DMS79 (cell line): ENCODE results near the gene YBX2.
A peak's percentile ranks its signal among the peaks of the same experiment; 100 is the strongest.

Experiments
- DNase-seq: peaks from one replicate; lab custom pipeline; 2025; lab: John Stamatoyannopoulos, UW

Gene YBX2

DNA sequence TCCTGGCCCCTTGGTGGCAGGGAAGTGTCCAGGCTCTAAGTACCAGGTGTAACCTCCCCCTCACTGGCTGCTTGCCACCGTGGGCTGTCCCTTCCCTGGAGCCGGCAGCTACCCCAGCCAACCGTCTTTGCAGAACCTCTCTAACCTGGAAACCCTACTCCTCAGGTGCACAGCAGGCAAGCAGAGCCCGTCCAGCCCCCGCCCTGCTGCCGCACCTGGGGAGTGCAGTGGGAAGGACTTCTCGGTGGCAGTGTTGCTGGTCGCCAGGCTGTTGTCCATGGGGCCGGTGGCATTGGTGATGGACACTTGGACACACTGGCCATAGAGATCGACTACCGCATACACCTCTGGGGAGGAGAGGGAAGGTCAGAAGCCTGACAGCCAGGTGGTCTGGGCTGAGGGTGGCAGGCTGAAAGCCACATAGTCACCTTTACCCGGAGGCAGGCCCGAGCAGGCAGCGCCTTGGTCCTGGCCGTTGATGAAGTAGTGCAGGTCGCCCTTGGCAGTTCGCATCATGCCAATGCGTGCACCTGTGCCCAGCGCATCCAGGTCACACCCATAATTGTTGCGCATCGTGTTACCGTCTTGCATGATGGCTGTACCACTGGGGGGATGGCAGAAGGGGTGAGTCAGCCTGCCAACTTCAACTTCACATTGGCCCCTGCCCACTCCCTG is 28.2 kb upstream of the YBX2 start:
- no peak for DNase-seq

DNA sequence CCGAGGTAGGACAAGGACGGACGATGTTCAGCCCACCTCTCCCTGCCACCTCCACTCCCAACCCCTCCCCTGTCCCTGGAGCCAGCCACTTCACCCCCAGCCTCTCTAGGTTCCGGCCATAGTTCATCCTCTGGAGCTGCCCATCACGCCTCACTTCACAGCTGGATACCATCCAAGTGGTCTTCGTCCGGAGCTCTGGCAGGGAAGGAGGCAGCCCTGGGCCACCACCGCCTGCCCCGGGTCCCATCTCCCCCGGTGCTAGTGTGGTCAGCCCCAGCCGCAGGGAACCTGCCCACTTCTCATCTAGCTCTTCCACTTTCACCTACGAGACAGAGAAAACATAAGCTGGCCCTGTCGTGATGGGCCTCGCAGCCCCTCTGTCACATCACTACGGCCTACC is 27.0 kb upstream of the YBX2 start:
- DNase-seq = no peak

DNA sequence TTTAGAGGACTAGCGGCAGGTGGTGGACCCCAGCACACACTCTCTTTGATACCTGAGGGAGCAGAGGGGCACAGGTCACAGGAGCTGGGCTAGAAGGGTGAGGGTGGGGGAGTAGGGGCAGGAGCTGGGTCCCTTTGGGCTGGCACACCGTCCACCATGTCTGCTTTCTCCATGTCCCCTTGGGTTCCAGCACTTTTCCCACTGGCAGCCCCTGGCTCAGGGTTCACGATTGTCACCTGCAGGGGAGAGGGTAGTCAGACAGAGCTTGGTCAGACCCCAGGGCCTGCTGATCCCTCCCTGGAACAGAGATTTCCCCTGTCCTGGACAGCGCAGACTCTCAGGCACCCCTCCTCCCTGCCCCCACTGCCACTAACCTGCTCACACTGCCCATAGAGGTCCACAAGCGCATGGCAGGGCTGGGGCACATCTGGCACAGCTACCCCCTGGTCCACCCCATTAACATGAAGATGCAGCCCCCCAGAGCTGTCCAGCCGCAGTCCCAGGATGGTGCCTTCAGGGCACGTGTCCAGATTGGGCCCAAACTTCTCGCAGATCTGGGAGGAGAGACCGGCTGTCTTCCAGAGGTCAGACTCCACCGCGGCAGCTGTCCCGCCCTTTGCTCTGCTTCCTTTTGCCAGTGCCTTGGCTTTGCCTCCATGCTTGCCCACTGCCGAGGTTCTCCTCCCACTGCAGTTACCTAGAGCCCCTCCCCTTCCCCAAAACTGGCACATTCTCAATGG is 23.9 kb upstream of the YBX2 start:
- DNase-seq = no peak

DNA sequence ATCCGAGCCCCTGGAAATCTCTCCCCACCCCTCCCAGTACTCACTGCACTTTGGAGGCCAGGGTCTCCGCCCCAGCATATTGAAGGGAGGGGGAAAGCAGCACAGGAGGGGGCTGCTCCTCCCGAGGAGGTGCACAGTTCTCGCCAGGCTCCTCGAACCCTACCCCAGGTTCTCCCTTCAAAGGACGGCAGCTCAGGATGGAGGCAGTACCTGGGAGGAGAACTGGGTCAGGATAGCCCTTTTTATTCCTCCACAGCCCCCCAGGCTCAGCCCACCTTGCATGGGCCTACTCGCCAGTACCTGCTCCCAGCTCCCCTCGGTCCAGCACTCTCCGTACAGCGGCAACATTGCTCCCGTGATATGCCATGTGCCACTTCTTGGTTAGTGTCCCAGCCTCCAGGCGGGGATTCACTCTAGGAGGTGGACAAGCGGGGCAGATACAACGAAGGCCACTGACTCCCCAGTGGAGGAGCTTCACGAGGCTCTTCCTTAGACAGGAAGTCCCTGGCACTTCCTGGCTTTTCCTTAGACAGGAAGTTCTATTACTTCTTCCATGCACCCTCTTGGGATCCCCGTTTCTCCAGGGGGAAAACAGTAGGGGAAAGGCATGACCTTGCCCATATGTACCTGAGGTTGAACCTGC is 22.8 kb upstream of the YBX2 start:
- no peak for DNase-seq

DNA sequence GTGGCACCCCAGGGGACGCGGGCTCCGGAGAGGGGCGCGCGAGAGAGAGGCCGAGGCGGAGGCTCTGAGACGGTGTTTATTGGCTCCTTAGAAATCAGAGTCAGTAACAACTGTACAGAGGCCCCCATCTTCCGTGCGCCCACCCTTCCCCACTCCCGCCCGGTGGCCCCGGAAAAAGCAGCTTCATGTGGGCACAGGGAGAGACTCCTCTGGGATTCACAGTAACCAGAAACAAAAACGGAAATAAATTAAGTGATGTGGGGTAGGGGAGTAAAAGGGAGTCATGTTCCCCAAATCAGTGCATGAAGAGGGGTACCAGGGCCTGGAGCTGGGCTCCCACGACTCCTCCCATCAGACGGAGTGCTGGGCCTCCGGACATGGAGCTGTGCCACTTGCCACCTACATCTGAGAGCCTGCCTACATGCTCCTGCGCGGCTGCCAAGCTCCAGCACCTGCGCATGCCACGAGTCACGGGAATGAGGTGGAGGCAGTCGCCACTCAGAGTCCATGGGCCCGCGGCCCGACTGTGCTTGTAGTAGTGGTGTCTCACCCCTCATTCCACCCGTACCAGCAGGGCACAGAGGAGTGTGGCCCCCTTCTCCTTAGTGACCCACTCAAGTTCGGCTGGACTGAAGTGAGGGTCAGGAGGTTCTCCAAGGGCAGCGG is 21.3 kb upstream of the YBX2 start:
- DNase-seq = peak; percentile 1

DNA sequence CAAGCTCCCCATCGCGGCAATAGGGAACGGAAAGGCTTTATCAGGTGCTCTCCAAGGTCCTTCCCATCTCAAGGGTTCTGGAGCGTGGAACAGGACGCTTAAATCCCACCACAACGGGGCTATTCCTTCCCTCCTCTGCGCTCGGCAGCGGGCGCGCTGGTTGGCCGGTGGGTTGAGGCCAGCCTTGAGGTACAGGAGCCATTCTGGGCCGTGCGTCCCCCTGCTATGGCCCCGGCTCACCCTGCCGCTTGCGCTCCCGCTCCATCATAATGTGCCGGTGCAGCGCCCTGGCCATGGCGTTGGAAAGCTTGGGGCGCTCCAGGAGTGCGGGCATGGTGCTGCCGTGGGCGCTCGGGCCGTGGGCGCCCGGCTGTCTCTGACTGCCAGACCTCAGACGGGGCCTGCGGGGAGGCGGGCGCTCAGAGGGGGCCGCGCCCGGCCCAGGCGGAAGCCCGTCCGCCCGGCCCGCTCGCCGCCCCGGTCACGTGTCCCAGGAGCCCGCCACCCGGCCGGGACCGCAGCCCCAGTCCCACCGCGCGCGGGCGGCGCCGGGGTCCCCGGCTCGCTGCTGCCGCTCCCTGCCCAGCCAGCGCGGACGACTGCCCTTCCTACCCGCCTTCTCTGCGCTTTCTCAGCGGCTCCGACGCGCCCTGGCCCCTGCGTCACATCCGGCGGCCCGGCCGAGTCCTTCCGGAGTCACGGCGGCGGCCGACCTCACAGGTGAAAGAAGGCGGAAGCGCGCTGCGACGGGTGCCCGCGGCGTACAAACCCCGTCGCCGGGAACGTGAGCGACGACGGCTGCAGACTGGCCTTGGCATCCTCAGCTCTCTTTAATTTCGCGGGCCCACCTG is 20.5 kb upstream of the YBX2 start, which contains the start of gene GPS2:
Gene GPS2 (minus strand): TSS at position 642 of the 851 bp plus-strand sequence. CDS start 308 bp downstream, at position 334.
- DNase-seq = peak; percentile 77

DNA sequence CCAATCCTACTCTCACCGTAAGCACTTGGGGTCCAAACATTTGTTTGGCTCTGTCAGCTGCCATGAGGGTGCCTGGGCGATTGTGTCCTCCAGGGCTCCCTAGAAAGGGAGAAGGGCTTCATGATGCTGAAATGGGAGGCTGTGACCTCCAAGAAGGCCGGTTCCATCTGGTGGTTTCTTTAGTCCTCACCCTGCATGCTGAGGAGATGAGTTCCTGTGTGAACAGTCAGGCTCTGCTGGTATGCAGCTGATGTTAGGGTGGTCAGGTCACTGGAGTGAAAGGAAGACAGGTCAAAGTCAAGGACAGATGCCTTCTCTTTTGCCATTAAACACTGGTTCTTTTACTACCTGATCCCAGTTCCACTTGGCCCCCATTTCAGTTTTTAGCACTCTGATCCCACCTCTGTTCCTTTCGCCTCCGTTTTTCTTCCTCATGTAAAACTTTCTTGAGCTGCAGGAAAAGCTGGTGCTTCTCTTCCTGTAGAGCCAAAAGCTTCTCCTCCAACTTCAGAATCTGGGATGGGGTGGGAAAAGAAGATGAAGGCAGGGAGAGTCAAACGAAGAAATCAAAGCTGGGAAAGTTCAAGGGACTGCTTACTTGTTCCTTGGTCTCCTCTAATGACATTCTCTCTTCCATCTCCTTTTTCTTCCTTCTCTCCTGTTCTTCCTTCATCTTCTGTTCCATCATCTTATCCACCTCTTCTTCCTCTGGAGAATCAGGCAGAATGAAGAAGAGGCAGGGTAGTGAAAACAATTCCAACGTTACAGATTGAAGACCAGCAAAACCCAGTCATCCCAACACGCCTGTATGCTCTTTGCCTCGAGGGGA is 19.7 kb upstream of the YBX2 start:
- no peak for DNase-seq

DNA sequence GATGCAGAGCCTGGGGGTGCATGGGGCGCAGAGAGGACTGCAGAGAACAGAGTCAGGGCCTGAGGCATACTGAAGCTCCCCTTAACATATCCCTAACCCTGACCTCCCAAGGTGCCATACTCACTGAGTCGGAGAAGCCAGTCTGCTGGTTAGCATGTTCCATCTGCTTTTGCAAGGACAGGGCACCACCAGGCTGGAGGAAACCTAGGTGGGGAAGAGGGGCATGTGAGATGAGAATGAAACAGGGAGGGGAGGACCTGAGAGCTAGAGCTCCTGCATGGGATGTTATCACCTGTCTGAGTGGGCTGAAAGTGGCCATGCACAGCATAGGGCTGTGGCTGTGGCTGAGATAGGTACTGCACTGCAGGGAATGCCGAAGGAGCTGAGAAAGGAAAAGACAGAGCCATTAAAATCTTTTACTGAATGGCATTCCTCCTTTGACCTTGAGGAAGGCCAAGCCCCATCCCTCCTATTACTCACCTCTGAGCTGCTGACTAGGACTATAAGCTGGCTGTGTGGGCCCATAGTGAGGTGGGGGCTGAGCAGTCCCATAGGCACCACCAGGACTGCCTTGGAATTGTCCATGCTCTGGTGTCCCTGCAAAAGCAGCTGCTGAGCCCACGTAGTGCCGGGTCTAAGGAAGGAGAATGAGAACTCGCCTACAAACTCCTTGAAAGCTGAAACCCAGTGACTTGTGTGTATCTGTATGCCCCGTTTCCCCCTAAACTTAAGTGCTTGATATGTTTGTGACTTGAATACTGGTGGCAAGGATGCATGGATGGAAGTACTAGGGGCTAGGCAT is 18.9 kb upstream of the YBX2 start:
- DNase-seq = no peak

DNA sequence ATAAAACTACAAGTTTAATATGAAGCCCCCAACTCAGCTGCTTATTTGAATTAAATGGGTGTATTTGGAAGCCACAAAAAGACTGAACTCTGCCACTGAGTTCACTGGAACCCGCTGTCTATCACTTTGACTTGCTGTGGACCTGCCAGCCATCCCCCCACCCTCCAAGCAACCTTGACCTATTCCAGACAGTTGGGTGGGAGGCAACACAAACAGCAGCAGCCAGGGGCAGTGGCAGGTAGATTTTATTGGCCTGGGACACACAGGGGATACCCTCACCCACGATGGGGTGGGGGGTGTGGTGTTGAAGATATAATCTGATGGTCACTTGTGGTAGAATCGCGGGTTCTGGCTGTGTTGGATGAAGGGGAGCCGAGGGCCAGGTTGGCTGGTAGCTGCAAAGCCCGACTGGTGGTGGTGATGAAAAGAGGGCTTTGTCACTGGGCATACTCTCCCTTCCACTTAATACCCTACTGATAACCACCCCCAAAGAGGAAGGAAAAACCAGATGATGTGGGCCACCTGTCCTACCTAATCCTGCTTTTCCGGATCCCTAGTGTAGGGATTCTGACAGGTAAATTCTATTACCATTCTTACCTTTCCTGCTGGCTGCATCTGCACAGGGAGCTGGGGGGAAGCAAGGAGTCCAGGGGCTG is 18.1 kb upstream of the YBX2 start:
- DNase-seq = no peak

DNA sequence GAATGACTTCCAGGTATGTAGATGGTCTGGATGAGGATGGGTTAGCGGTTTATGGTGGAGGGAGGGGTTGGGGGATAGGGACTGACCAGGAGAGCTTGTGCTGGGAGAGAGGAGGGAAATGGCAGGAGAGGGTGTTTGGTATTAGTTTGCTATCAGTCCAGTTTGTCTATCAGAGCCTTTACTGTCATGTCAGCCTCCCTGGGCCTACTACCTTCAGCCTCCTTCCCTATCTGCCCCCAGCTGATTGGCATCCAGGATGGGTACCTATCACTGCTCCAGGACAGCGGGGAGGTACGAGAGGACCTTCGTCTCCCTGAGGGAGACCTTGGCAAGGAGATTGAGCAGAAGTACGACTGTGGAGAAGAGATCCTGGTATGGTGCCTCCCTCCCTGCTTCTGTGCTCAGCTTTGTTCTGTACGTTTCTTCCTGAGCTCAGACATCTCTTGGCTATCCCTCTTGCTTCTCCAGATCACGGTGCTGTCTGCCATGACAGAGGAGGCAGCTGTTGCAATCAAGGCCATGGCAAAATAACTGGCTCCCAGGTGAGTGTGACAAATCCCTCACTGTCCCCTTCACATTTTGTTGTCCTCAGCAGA is 16.8 kb upstream of the YBX2 start:
- DNase-seq = no peak

DNA sequence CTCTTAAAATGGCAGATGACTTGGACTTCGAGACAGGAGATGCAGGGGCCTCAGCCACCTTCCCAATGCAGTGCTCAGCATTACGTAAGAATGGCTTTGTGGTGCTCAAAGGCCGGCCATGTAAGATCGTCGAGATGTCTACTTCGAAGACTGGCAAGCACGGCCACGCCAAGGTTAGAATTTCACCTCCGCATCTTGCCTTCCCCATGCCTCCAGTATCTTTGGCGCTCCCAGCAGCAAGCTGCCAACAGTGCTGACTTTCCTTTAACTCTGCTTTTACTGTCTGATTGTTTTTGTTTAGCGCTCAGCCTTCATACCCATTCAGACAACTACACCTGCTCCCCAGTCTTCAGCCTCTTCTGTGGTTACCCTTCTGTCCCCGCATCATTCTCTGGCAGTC is 15.2 kb upstream of the YBX2 start:
- no peak for DNase-seq

DNA sequence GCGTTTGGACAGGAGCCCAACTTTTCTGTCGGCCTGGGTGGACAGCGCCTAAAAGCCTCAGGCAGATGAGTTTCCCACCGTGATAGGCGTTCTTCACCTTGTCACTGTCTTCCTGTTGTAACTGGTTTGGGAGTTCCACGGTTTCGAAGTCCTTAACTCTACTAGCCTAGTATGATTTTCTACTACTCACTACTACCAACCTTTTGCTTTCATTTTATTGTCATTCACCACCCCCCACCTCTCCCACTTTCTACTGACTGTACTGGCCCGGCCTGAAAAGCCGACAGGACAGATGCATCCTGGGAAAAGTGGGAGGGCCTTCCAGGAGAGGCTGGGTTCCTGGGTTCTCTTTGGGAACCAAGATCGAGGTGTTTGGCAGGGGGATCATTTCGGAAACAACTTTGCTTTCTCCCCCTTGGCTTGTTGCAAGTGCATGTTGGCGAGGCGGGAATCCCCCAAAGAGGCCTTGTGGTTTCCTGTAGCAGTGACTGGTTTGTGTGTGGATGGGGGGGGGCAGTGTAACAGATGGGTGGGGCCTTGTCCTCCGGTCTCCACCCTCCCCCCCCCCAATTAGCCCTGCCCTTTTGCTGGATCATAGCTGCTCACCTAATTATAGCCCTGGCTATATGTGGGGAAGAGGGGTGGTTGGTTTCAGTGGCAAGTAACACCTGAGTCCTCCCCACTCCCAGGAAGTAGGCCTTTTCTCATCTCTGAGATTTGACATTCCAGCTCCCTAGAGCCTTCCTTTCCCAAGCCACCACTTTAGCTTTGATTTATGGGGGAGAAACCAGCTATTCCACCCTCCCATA is 14.4 kb upstream of the YBX2 start:
- peak; percentile 44 for DNase-seq

DNA sequence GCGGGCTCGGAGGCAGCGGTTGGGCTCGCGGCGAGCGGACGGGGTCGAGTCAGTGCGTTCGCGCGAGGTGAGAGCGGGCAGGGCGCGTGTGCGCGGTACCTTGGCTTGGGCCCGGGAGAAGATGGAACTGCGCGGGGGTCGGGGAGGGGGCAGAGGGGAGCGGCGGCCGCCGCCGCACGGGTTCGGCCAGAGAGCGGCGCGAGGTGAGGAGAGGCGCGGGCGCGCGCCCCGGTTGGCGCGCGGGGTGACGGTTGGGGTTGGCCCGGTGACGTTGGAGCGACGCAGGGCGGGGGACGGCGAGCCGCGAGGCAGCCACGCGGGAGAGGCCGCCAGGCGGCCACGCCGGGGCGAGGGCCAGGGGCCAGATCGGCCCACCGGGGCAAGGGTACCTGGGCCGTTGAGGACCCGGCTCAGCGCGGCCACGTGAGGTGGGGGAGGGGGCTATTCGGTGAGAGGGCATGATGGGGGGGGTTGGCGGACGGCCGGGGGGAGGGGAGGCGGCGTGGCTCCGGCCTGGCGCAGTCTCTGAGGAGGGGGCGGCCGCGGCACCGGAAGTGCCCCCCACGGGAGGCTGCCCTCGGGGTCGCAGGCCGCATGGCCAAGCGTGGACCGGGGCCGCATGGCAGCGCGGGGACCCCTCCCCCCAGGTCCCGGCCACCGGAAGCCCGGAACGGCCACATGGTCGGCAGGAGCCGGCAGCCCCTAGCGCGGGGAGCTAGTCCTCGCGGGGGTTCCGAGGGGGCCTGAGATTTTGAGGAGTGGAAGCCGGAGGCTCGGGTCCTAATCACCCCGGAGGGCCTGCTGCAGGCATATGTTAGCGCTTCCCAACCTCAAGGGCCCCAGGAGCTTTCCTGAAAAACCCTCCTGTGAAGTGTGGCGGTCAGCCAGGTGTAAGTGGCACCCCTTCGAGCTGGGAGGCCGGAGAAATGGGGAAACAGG is 13.5 kb upstream of the YBX2 start:
- peak; percentile 2 for DNase-seq

DNA sequence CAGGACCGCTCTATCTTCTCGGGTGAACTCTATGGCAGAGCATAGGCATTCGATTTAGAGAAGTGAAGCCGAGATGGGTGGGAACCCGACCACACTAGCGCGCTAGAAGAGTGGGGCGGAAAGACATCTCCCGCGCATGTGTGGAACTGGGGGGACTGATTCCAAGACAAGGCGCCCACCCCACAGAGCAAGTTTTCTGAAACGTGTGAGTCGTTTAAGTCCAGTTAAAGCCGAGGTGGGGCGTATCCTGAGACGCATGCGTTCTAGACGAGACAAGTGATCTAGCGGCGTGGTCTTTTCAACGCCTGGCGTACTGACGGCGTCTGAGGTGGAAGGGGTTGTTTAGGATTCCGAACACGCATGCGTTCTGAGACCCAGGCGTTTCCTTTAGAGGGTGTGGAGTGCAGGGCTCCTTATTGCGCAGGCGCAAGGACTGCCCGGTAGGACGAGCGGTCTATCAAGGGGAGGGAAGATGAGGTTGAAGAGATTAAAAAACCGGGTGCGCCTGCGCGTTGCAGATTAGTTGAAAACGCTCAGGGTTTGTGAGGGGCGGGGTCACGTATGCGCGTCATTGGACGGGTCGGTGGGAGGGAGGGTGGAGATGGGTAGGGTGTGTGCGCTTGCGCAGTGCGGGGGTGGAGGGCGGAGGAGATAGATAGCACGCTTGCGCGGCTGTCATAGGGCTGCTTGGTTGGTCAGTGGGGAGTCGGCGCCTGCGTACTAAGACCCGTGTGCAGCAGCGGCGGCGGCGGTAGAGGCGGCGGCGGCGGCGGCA is 12.7 kb upstream of the YBX2 start, which contains the start of gene EIF5A:
Gene EIF5A (plus strand): TSS at position 718 of the 775 bp plus-strand sequence. CDS start 2,008 bp downstream, outside the sequence.
- DNase-seq = peak; percentile 100

DNA sequence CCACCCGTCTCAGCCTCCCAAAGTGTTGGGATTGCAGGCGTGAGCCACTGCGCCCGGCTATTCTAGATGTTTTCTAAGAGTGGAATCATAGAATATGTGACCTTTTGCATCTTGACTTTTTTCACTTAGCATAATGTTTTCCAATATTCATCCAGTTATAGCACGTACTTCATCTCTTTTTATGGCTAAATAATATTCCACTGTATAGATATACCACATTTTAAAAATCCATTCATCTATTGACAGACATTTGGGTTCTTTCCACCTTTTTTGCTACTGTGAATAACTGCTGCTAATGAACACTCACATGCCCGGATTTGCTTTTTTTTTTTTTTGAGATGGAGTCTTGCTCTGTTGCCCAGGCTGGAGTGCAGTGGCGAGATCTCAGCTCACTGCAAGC is 9.7 kb upstream of the YBX2 start:
- no peak for DNase-seq
